PC-9 (cell line): ENCODE measurements around the gene KCNJ6.

ENCODE experiments used
- CTCF ChIP-seq: fragments of 200-600 bp; sonication (generic); conservative IDR thresholded peaks from 2 replicates; pipeline ENCODE4 v1.6.1; 2017; ENCODE audit warnings: mixed run types, antibody characterized with exemption, mild to moderate bottlenecking, moderate library complexity
- EZH2 ChIP-seq: fragments of 200-600 bp; sonication (generic); IDR thresholded peaks from 2 replicates; pipeline ENCODE4 v1.8.0; 2017; ENCODE audit warnings: antibody characterized with exemption, low read depth

GRCh38 chr21:37939838-37940237 is 23.6 kb upstream of the KCNJ6 start:
- no peak for TF ChIP-seq CTCF
- TF ChIP-seq EZH2, result no peak
